T follicular helper cell (primary cell): Measurements from ENCODE around the gene OR2T5.
"Not testable (repeated sequence)": the region's sequence is repeated elsewhere in the genome, so short reads cannot be mapped to it uniquely, and the experiment has no call there.

Experiments used
- DNase-seq: peaks from one replicate; pipeline ENCODE4 v3.0.0-alpha.2; 2020; ENCODE audit warnings: low read depth

Gene OR2T5

GRCh38 chr1:248507773-248508172, 19.4 kb downstream of the OR2T5 start, which contains the start of gene OR2G6:
Gene OR2G6, plus strand, starts transcription at chr1:248508073. Its CDS starts 13,574 bp downstream, at chr1:248521647.
- not testable (repeated sequence) for DNase-seq

GRCh38 chr1:248510217-248510616, 21.8 kb downstream of the OR2T5 start:
- DNase-seq: not testable (repeated sequence)

- DNase-seq: no peak
Measured at GRCh38 chr1:248521856-248522255, 33.5 kb downstream of the OR2T5 start.

- DNase-seq: not testable (repeated sequence)
Measured at GRCh38 chr1:248537449-248537848, 49.1 kb downstream of the OR2T5 start.
